GM19324 (cell line): ENCODE data around the gene OSBPL5.
"Not testable (repeated sequence)": the region's sequence is repeated elsewhere in the genome, so short reads cannot be mapped to it uniquely, and the experiment has no call there.

Experiments used
- ATAC-seq: cut with Tn5 transposase; IDR thresholded peaks from one replicate; pipeline ENCODE4 v1.9.1; 2021; ENCODE audit warnings: mild to moderate bottlenecking, moderate library complexity; ENCODE audit not compliant: unreplicated experiment, low FRiP score

Gene OSBPL5

DNA sequence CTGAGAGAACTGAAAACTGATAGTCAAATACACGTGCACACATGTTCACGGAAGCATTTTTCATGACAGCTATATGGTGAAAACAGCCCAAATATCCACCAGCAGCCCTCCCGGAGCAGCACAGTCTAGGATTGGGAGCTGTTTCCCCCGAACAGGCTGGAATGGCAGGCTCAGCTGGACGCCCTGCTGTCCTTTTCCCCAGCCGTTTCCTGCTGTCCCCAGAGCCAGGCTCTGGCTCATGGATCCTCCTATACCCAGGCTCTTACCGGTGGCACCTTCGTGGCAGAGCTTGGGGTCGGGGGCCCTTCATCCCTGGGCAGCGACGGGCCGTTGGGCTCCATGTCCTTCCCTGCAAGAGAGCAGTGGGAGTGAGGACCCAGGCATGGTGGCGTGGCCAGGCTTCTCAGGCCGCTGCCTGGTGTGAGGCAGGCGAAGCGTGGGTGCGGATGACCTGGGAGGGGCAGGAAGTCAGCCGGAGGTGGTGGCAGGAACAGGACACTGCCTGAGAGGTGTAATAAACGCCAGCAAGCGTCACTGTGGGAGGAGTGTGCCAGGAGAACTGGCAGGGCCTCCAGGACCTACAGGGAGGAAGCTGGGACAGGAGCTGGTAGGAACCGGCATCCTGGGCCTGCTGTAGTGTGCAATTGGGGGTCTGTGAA lies 38.8 kb downstream of the OSBPL5 start:
- no peak for ATAC-seq

GRCh38 chr11:3124821-3125220 lies 40.3 kb downstream of the OSBPL5 start:
- no peak for ATAC-seq

GRCh38 chr11:3123761-3124733 lies 41.1 kb downstream of the OSBPL5 start:
- ATAC-seq, result no peak

- no peak for ATAC-seq
Measured at GRCh38 chr11:3123305-3123704, 41.8 kb downstream of the OSBPL5 start.

DNA sequence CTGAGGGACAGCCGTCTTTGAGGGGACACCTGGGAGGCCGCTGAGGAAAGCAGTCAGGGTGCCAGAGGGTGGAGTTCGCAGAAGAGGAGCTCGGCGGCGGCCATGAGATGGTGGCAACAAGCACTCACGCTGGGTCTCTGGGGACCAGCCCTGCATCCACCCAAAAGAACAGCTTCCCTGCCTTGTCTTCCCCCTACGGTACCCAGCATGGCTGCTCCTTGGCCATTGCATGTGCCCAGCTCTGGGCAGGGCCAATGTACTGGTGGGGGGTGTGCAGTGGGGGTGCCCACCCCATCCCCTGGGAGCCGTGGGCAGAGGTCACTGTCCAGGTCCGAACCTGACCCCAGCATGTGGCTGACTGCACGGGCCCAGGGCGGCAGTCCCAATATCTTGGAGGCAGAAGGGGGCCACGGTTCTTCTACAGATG lies 42.3 kb downstream of the OSBPL5 start:
- ATAC-seq, result no peak

DNA sequence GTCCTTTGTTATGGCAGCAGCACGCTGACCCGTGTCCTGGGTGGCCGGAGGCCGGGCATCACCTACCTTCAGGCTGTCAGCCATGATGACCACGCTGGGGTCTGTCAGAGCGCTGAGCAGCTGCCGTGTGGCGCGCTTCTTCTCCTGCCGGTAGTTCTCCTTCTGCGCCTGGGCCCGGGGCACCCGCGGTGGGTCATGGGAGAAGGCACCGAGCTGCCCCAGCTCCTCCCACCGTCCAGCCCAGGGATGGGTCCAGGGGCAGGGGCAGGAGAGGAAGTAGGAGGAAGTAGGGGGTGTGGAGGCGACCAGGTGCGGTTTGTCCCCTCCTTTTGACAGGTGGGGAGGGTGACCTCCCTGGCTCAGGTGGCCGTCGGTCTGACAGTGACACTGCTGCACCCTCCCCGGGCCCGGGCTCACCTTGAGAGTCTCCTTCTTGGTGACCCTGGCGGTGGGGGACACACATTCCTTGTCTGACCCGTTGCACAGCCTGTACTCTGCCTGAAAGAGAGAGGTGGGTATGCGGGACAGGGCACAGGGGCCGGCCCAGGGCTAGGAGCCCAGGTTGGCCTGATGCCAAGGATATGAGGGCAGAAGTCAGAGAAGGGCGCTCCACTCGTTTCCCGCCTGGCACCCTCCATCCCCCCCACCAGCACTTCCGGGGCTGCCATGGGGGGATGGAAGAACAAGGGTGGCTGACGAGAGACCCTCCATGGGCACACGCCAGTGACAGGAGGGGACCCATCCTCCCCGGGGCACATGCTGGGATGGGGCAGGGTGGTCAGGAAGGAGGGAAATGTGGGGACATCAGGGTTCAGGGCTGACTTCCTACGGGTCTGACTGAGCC lies 43.0 kb downstream of the OSBPL5 start:
- ATAC-seq, result no peak

- ATAC-seq, result no peak
Measured at GRCh38 chr11:3121416-3121815, 43.7 kb downstream of the OSBPL5 start.

DNA sequence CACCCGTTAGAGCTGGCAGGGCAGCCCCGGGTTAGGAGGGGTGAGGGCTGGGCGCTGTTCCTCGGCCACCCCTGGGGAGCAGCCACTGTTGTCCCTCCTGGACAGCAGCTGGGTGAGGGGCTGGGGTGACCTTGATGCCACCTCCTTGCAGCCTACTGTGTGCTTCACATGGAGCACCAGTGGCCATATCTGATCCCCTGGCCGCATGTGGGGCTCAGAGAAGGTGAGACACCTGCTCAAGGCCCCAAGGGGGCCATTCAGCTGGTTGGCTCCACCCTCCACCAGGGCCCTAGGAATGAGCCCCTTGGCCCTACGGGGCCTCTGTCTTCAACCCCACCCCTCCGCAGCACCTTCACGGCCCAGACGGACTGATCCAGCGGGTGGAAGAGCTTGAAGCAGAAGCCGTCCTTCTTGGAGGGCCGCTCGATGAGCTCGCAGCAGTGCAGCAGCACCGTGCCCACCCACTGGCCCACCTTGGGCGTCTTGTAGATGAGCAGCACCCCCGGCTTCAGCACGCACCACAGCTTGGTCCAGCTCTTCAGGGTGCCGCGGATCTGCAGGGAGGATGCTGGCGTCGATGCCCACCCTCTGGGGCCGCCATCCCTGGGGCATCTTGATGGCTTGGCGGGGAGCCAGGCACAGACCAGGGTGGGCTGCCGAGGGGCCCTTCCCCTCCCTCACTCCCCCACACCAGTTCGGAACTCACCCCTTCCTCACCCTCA lies 44.9 kb downstream of the OSBPL5 start:
- ATAC-seq, result no peak

GRCh38 chr11:3119141-3119821 lies 45.8 kb downstream of the OSBPL5 start:
- ATAC-seq, result no peak

DNA sequence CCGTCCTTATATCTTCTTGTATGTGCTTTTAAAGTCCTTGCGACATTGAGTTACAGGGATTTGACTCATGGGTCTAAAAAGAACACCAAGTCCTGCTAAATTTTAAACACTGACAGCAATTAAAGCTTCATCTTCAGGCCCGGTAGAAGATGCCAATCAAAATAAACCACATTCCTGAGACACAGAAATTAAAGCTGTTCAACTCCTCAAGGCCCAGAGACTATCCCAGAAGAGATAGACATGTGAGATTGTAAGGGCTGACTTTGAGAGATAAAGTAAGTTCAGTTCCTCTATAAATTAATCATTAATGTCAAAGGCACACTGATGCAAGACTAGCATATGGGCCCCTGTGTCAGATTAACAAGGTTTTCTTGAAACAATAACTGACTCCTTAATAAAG lies 49.8 kb downstream of the OSBPL5 start:
- ATAC-seq, result no peak

GRCh38 chr11:3113661-3114060 lies 51.4 kb downstream of the OSBPL5 start:
- not testable (repeated sequence) for ATAC-seq

DNA sequence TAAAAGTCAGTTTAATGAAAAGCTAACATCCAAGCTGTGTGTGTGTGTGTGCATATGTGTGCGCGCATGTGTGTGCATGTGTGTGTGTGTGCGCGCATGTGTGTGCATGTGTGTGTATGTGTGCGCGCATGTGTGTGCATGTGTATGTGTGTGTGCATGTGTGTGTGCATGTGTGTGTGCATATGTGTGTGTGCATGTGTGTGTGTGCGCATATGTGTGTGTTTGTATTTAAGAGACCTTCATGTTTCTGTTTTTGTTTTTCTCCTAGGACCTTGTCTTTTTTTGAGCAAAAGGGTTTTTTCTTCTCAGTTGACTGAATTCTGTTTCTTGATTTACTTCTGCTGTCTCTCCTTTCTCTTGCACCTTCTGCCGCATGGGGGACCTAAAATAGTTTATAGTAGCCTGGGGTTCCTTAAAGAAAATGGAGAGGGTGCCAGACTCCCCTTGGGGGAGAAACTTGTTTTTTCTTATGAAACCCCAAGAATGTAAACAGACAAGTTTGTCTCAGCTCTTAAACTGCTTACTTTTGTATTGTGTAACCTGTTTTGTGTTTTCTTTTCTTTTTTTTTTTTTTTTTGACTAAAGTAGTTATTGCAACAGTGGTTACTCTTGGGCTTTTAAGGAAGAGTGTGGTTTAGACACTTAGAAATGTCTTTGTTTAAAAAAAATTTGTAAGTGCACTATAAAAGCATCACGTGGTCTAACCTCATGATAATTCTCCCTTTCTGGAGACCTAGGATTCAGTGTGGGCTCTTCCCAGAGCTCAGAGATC lies 53.0 kb downstream of the OSBPL5 start:
- ATAC-seq, result no peak

DNA sequence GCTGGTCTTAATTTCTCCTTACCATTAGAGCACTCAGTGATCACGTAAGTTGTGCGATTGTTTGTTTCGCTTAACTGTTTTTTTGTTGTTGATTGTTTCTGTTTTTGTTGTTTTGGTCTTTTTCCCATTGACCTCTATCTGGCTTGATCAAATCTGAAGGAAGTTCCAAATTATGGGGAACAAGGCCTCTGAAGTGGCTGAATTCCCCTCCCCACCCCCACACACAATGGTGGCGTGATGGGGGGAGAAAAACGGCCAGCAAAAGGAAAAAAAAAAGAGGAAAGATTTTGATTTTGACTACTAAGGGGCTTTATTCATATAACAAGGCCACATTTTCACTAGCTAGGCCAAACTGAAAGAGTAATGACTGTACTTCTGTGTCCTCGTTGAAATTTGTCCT lies 53.6 kb downstream of the OSBPL5 start:
- no peak for ATAC-seq

DNA sequence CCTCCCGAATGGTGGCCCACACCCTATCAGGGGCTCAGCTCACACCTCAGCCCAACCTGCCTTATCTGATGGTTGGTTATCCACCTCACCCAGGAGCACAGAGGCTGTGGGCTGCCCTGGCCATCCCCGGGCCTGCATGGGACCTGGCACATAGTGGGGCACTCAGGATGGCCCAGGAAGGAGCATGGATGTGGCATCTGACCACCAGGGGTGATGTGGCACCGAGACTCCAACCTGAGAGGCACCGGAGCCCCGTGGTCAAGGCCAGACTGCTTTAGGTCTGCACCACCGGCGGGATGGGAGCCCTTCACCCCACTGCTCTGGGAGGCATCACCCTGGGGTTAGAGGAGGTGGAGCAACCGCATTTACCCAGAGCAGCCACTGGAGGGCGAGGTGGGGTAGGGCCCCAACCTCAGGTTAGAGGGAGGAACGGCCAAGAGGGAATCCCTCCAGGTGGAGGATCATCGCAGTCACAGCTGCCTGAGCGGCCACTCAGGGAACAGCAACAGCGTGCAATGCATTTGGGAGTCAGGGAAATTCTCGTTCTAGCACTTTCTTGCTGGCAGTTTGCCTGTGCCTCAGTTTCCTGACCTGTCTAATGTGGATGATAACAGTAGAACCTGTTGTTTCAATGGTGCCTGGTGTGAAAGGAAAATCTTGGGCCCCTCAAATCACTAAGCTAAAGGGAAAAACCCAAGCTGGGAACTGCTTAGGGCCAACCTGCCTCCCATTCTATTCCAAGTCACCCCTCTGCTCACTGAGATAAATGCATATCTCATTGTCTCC lies 55.0 kb downstream of the OSBPL5 start:
- no peak for ATAC-seq

DNA sequence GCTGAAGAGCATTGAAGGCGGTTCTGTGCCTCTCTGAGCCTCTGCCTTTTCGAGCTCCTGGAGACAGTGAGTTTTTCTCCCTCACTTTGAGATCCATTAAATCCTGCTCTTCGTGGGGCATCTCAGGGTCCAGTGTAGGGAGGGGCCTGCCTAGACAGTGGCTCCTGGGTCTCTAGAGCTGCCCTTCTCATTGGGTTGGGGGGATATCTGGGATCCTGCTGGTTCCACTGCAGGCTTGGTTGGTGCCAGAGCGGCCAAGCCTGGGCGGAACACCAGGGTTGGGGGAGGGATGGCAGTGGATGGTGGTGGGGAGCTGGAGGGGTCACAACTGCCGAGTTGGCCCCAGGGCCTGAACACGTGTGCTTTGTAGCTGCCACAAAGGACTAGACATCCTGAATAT lies 55.7 kb downstream of the OSBPL5 start:
- no peak for ATAC-seq

DNA sequence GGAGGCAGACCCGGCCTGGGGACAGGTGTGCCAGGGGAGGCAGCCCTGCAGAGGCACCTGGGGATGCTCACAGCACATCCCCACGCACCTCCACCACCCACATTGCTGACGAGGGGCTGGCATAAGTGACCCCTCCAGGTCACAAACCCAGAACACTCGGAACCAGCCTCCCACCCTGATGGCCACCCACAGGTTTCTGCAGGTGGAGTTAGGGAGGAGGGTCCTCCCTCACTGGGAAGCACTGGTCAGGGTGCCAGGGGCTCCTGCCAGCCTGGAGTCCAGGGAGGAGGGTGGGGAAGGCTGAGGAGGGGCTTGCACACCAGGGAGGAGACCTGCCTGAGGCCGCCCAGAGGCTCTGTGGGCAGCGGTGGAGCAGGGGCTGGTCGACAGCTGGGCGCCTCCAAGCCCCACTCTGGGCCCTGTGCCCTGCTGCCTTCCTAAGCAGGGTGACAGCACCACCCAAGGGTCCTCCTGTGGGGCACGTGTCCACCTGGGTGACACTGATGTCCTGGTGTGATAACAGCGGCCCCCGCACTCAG lies 56.9 kb downstream of the OSBPL5 start:
- no peak for ATAC-seq

GRCh38 chr11:3107608-3108182 lies 57.4 kb downstream of the OSBPL5 start:
- ATAC-seq, result no peak
